ENCODE data around the gene NSD2.

DNA sequence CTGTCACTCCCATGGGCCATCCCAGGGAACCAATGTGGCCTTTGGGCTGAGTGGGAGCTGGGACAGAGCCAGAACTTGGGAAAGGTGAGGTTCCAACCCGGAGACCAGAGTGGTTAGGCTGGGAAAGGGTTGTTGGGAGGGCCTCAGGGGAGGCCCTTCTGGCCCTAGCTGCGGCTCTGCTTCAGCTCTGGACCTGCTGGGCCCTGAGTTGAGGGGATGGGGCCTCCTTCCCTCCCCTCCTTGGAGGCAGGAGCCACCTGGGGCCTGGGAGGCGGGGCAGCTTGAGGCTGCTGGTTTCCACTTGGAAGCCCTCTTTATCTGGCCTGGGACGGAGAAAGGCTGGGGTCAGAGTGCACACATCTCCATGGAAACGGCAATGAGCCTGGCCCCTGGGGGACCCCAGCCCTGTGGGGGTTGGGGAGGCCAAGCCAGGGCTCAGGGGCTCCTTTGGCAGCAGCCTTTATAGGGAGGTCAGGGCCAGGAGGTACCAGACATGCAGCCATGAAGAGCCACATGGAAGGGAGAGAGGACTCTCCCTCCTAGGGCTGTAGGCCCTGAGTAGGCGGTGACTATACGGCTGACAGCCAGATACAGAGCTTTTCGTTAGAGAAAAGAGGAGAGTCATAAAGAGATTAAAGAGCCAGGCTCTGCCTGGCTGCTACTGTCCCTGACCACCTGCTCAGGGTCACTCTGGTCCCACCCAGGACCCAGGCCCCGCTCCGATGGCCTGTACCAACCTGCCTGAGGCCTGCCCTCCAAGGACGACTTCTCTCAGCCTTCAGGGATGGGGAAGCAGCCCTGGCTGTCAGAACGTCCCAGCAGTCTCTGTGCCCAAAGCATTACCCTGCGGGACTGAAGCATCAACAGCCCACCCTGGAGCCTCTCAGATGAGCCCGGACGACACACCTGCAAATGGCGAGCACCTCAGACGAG lies 6.9 kb upstream of the NSD2 start:
- TF ChIP-seq, protein P1, sequence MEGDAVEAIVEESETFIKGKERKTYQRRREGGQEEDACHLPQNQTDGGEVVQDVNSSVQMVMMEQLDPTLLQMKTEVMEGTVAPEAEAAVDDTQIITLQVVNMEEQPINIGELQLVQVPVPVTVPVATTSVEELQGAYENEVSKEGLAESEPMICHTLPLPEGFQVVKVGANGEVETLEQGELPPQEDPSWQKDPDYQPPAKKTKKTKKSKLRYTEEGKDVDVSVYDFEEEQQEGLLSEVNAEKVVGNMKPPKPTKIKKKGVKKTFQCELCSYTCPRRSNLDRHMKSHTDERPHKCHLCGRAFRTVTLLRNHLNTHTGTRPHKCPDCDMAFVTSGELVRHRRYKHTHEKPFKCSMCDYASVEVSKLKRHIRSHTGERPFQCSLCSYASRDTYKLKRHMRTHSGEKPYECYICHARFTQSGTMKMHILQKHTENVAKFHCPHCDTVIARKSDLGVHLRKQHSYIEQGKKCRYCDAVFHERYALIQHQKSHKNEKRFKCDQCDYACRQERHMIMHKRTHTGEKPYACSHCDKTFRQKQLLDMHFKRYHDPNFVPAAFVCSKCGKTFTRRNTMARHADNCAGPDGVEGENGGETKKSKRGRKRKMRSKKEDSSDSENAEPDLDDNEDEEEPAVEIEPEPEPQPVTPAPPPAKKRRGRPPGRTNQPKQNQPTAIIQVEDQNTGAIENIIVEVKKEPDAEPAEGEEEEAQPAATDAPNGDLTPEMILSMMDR (IDR thresholded peaks at IDR 0.05): no peak
- no peak for TF ChIP-seq EP300 (IDR thresholded peaks at IDR 0.05)
- no peak for TF ChIP-seq POLR2A (IDR thresholded peaks at IDR 0.05)

Data from suprapubic skin (tissue), 3 donors.